GM19351 (cell line): ENCODE data around the gene WIPF3.

Experiments used
- ATAC-seq: cut with Tn5 transposase; IDR thresholded peaks from one replicate; pipeline ENCODE4 v1.9.1; 2021; ENCODE audit warnings: mild to moderate bottlenecking, moderate library complexity; ENCODE audit not compliant: unreplicated experiment

WIPF3 gene

DNA sequence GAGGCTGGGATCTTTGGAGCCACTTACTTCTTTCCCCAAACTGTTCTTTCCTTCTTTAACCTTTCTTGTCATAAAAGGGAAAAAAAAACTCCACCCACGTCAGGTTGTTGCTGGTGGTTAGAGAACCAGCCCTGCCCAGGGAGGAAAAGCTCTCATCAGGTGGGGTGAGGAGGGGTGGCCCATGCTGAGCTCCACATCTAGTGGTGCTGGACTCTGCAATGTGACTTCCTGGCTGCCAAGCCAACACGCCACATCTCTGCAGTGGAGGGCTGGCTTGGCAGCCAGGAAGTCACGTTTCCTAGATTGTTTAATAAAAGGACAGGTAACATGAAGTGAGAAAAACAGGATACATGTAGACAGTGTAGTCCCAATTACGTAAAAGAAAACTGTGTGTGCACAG is 37.4 kb downstream of the WIPF3 start:
- no peak for ATAC-seq

DNA sequence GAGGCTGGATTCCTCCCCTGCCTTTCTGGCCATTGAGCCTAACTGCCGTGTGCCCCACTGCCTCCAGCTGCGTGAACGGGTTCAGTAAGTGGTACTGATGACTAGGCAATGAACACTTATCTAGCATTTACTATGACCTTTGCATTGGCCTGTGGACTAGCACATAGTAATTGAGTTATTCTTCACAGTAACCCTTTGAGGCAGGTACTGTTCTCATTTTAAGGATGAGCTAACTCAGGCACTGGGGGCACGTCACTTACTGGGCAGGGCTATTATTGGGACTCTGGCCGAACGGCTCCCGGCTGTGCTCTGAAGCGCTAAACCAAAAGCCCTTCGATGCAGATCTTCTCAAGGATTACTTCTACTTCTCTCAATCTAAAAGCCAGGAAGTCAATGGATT is 38.3 kb downstream of the WIPF3 start:
- ATAC-seq = no peak

DNA sequence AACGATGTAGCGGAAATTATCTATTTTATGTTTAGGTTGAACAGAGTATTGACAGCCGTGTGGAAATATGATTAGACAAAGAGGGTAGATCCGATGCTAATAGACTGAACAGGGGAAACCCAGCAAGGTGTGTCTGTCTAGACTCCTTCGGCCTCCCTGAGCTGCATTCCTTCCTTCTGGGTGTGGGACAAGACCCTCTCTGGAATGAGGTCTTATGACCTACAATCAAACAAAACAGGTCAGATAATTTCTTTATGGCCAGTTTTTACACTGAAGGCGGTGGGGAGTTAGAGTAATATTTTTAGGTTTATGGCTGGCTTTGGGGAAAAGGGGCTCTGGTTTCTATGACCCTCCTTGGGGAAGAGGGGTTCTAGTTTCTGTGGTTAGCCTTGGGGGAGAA is 41.2 kb downstream of the WIPF3 start:
- no peak for ATAC-seq

DNA sequence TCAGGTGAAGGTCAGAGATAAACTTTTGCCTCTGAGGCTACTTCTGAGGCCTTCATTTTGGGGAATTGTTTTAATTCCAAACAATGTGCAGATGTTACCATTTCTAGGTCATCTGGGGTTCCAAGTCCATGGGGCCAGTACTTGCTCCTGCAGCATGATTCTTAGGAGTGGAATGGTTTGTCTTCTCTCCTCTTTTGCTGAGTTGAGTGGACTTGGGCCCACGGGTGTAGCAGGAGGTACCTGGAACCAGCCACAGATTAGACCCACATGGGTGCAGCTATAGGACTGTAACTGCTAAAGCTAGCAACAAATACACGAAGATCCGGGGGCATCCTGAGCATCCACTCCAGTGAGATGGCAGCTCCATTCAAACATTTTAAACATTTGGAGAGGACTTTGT is 41.6 kb downstream of the WIPF3 start:
- no peak for ATAC-seq

DNA sequence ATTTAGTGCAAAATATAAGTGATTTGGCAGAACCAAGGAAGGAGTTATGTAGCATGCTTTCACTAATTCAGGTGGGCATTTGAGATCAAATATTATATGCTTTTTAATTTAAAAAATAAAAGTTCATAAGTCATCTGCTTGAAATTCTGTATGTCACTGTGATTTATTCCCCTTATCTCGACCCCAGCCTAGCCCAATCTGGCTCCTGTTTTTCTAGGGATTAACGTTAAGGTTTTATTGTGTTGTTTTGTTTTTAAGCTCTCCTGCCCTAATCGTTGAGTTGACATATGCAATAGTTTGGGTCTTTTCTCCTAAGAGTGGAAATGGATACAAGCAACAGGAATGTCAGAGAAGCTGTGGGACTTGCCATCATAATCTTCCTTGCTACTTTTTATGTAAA is 42.6 kb downstream of the WIPF3 start:
- ATAC-seq = no peak

DNA sequence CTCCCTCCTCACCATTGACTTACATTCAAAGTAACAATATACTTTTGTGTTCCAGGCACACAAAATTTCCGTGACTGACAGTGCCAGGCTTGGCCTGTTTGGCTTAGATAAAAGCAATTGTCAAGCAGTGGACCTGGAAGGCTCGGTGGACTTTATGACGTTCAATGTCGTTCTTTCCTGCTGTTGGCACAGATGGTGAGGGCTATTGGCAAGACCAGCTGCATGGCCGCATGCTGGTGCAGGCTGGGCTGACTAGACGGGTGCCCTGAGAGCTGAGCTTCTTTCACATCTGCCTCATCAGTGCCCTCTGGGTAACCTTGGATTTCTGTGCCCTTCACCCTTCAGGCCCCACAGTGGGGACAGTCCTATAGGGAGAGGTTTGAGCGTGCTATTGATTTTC is 45.2 kb downstream of the WIPF3 start:
- ATAC-seq = no peak

DNA sequence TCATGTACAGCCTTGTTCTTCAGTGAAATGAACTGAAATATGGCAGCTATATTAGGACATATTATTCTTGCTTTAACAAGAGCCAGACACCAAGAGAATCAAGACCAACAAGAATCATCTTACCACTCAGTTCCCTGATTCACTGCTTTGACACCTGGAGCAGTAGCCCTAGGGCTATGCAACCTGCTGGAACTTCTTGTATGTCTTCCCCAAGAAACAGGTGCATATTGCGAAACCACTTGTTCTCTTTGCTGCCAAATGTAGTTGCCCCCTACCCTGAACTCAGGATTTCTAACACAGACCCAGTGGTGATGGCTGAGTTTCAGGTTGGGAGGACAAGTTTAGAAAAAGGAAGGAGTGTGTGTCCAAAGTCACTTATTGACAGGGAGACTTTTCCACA is 46.1 kb downstream of the WIPF3 start:
- no peak for ATAC-seq

DNA sequence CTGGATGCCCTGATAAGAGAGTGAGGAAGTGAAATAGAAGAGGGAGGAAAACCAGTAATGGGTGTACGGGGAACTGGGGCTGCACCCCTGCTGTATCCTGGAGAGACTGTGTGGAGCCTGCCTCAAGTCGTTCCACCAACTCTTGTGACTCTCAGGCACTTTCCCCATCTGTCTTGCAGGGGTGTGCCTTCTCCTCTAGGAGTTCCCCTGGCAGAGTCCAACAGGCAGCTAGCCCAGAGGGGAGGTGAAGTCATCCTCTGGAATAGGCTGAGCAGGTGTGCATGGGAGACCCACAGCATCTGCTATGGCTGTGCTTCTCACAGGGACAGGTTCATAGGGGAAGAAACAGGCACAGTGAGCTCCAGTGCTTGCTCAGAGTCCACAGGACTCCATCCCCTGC is 46.8 kb downstream of the WIPF3 start:
- ATAC-seq = no peak

DNA sequence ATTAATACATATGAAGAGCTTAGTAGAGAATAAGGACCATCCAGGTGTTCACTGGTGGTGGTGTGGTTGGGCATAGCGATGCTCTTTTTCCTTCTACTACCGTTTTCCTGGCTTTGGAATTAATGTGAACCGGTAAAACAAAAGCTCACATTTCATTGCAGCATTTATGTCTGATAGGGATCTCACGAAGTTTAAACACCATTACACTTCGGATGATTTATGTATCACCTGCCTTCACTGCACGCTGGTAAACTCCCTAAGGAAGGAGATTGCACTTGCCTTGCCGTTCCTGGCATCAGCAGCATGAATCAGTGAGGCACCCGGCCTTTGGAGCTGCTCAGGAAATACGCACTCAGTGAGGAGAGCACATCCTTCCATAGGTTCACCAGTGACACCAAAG is 47.5 kb downstream of the WIPF3 start:
- no peak for ATAC-seq

DNA sequence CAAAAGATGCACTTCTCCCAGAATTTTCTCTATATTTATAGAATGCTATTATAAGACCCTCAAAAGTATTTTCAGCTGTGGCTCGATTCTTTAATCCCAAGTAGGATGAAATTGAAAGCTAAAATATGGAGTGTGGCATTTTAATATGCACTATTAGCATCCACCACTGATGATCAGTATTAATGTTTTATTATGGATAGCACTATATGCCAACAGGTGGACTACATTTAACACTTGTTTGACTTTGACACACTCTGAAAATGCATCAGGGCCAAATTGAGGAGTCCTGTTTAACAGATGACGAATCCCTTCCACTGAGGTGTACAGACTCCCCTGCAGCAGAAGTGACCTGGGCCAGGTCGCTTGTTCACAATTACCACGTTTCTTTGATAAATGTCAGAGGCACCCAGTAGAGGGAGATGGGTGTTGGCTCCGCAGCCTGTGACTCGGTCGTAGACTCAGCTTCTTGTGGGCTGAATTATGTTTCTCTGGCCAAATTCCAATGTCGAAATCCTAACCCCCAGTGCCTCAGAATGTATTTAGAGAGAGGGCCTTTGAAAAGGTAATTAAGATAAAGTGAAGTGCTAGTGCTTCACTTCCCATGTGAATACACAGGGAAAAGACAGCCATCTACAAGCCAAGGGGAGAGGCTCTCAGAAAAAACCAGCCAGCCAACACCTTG is 48.1 kb downstream of the WIPF3 start:
- ATAC-seq = no peak

DNA sequence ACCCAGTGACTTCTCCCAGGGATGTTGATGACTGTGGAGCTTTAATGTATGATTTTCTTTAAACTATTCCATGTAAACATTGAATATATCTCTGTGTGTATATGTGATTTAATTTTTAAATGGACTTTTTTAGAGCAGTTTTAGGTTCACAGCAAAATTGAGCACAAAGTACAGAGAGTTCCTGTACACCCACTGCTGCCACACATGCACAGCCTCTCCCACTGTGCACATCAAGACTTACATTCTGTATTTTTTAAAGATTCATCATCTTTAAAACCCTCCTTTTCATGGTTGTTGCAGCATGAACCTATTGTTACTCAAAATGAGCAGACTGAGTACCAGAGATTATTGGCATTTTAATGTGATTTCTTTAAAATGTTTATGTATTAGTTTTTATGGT is 51.3 kb downstream of the WIPF3 start:
- no peak for ATAC-seq

DNA sequence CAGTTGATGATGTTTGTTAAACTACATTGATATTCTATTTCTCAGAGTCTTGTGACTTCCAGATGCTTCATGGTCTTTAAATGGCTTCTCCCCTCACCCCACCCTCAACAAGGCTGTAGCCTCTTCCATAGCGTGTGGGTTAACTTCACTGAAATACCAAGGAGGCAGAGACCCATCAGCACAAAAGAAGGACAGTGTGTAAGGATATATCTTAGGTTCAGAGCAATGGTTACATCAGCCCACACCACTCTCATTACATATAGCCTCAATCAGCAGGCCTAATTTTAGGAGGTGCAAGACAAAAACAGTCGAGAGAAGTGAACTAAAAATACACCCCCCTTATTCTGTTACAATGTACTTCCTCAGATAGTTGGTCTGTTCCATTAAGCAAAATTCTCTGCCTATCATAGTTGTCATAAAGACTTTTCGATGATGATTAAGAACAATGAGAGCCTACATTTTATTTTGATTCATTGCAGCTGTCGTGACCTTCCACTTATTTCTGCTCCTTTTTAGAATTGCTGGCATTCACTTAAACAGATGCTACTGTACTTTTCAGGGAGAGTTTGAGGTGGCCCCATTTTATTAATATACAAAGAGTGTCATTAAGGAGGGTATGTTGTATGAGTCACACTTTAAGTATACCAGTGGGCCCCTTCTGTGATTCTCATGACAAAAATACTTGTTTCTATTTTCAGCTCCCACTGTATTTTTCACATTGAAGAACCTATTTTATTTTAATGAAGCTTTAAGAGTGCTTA is 52.1 kb downstream of the WIPF3 start:
- ATAC-seq = no peak

DNA sequence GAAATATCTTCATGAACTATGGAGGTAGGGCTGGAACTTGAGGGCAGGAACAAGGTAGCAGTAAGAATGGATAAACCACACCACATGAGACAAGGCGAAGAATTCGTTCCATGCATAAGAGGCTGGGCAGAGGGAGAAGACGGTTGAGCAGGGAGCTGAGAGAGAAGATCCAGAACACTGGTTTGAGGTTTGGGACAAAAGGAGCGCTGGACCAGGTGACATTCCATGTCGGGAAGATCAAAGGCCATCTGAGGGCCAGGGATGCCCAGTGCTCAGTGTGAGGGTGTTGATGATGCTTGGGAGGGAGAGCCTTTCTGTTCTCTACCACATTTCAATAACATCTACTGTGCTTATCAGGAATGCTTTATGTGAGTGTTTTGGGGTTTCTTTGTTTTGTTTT is 52.8 kb downstream of the WIPF3 start:
- ATAC-seq = no peak

DNA sequence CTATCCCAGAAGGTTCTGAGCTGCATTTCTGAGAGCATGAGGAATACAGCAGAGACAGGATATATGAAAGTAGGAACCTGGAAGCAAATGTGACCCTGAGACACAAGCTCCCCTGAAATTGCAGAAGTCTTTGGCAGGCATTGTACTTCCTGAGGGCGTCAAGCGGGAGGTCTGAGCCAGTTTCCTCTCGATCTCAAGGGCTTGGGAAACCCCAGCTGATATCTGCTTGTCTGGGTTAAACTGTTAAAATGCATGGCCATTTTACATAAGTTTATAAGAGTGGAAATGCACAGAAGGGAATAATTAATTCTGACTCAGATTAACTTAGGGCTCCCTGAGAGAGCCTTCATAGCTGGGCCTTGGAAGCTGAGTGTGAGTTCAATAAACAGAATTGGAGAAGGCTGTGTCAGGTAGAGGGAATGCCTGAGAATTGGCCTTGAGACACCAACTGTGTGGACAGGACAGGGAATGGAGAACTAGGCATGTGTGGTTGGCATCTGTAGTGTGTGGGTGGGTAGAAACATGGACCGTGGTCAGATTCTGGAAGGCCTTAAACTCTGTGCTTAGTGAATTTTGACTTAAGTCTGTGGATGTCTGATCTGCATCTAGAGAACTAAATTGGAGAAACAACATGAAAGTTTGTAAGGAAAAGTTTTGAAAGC is 53.3 kb downstream of the WIPF3 start:
- no peak for ATAC-seq

DNA sequence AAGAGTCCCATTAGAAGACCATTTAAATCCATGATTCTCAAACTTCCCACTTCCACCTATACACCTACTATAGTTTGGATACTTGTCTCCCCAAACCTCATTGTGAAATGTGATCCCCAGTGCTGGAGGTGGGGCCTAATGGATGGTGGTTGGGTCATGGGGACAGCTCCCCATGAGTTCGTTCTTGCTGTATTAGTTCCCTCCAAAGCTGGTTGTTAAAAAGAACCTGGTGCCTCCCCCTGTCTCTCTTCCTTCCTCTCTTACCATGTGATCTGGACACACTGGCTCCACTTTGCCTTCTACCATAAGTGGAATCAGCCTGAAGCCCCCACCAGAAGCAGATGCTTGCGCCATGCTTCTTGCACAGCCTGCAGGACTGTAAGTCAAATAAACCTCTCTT is 53.9 kb downstream of the WIPF3 start:
- no peak for ATAC-seq

DNA sequence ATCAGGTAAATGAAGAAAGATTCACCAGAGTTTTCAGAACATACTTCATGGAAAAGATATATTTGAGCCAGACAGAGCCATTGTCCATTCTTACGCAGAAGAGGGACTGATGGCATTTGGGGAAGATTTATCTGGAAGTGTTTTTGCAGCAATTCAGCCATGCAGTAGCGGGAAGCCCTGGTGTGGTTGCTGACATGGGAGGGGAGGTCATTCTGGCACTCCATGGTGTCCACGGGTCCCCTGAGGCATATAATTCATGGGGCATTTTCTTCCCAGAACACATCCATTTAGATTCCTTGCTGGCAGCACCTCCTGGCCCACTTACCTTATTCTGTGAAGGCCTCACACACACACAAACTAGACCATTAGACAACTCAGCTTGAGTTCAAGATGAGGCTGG is 55.6 kb downstream of the WIPF3 start:
- ATAC-seq = no peak

DNA sequence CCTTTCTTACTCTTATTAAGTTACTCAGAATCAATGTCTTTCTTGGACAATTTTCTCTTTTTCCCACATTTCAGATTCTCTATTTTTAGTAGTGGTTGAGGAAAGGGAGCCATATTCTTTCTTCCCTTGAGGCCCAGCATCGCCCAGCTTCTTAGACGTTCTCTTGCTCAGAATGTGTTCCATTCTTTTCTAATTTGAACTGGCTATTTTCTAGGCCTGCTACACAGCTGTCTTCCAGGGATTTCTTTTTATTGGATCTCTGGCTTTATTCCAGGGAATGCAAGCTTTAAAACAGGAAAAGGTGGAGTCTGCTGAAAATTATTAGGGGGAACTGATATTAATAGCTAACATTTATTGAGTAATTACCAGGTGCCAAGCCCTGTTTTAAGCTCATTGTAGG is 58.3 kb downstream of the WIPF3 start:
- no peak for ATAC-seq

DNA sequence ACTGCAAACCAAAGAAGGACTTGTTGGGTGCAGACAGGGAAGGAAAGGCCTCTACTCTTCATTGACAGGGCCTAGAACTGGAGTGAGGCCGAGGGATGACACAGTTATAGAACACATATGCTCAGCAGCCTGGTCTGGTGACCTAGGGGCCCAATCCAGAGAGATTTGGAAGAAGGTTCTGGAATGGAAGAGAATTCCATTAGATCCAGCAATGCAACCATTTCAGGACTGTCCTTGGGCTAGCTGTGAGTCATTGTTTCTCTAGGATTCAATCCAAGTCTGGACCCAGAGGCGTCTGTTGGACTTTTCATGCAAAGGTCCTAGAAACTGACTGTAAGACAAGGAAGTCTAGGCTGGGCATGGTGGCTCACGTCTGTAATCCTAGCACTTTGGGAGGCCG is 59.2 kb downstream of the WIPF3 start:
- no peak for ATAC-seq

DNA sequence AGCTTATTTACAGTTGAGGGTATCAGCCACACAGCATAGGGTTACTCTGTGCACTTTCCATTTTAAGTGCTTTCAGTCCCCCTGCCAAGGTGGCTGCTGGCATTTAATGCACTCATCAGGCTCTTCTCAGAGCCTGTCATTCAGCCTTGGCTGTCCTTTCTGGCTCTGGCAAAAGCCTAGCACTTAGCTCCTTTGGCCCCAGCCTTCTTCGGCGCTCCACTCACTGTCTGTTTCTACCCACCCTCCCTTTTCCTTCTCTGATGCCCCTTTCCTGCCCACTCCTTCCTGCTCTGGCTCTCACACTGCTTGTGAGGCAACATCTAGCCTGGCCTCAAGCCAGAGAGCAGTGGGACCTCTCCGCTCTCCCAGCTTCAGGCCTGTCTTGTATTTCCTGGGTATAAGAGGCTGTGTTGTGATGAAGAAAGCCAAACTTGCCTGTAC is 60.2 kb downstream of the WIPF3 start:
- no peak for ATAC-seq

DNA sequence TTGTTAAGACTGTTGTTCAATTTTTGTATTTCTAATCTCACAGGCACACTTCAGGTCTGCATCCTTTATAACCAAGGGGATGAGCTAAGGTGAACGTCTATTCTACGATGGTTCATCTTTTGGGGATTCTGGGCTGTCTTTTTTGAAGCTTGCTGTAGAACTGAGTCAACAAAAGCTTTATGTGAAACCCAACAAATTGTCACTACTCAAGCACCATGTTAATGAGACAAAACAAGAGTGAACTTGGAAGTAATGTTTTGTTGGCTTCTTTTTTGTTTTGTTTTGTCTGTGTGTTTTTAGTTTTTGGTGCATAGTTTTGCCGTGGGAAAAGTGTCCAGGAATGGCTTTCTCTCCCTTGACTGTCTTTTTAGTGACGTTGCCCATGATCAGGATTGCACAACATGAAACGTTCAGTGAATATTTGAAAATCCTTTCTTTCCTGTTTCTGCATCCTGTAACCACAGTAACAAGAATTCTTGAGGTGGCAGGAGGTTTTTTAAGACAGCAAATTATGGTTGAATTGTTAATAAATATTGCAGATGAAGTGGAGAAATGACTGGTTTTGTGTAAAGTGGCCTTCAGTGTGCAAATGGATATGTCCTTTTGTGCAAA is 65.6 kb downstream of the WIPF3 start:
- no peak for ATAC-seq

DNA sequence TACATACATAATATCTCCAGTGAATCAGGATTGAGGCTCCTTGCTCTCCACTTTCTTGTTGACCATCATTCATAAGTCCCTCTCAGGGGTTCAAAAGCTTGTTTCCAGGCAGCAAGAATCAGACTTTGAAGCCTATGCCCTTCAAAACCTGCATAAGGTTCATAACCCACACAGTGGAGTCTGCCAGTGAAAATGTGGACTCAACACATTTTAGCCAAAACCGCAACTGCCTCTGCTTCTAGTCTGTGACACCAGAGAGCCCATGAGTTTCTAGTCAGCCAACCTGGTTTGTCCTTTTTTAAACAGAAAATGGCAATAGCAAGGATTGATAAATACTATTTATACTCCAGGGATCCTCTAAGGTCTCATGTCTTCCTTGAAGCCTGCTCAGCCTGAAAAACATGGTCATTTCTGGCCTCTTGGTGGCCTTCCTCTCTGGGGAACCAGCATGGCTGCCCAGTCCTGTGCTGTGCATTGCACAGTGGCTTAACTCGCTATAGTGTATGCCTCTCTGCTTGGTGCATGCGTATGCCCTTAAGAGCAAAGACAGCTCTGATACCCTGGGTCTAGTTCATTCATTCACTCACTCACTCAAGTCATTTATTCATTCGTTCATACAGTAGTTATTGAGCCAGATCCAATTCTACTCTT is 67.5 kb downstream of the WIPF3 start:
- ATAC-seq = no peak
